Body of pancreas (tissue), 4 donors: ENCODE results near the gene LSP1.

Source experiments
- POLR2A ChIP-seq, 3 donors: fragments of 450-650 bp; IDR thresholded peaks; one replicate each; pipeline ENCODE4 v1.6.1; 2016; ENCODE audit warnings: antibody characterized with exemption in 3 of 3, mild to moderate bottlenecking in 2 of 3
- TF ChIP-seq, protein P1 (sequence below), 7 experiments: fragments of 450-650 bp in 4 of 7; fragments of 200-600 bp in 3 of 7; sonication (generic) in 3 of 7; IDR thresholded peaks; one replicate each; pipeline ENCODE4 v1.5.1; 2016 to 2019; ENCODE audit warnings: antibody characterized with exemption in 7 of 7

DNA sequence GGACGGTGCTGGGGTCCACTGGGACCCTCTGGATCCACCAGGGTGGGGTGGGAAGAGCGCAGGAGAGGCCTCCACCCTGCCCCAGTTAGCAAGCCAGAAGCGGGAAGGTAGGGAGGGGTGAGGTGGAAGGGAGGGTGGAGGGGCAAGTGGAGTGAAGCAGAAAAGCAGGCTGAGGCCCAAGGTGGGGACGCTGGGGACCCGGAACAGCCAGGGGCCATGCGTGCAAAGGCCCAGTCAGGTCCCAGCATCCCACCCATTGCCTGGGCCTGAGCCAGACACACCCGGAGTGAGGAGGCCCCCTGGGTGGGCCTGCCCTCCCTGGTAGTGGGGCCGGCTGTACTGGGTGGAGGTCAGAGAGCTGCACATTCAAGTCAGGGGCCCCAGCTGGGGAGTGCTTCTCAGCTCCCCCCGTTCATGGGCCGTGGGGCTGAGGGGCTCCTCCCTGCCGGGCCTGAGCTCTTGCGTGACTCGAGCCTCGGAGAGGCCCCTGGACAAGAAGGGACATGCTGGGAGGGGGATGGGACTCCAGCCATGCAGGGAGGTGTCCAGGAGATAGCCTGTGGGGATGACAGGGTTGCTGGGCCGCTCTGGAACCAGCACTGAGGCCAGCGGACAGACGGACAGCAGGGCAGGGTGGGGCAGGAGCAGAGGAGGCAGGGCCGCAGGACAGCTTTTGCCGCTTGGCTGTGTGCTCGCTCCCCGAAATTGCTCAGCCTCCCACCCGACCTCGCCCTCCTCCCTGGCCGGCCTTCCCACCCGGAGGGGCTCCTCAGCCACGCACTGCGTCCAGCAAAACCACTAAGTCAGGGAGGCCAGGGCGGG is 74.4 kb downstream of the LSP1 start:
- TF ChIP-seq, protein P1, sequence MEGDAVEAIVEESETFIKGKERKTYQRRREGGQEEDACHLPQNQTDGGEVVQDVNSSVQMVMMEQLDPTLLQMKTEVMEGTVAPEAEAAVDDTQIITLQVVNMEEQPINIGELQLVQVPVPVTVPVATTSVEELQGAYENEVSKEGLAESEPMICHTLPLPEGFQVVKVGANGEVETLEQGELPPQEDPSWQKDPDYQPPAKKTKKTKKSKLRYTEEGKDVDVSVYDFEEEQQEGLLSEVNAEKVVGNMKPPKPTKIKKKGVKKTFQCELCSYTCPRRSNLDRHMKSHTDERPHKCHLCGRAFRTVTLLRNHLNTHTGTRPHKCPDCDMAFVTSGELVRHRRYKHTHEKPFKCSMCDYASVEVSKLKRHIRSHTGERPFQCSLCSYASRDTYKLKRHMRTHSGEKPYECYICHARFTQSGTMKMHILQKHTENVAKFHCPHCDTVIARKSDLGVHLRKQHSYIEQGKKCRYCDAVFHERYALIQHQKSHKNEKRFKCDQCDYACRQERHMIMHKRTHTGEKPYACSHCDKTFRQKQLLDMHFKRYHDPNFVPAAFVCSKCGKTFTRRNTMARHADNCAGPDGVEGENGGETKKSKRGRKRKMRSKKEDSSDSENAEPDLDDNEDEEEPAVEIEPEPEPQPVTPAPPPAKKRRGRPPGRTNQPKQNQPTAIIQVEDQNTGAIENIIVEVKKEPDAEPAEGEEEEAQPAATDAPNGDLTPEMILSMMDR (IDR thresholded peaks at IDR 0.05) = no peak
- TF ChIP-seq POLR2A (IDR thresholded peaks at IDR 0.05) = no peak
